GM18873 (cell line): ENCODE results near the gene TFPT.

Source experiments
- ATAC-seq: cut with Tn5 transposase; IDR thresholded peaks from one replicate; pipeline ENCODE4 v1.9.1; 2021; ENCODE audit warnings: mild to moderate bottlenecking, moderate library complexity, moderate number of reproducible peaks; ENCODE audit not compliant: unreplicated experiment, low FRiP score

TFPT gene

GRCh38 chr19:54115109-54116063 lies at the start of gene TFPT, which contains the start of gene PRPF31:
TFPT (minus strand) TSS chr19:54115657; CDS start chr19:54115269, 388 bp downstream.
PRPF31 (plus strand) TSS chr19:54115754; CDS start chr19:54118279, 2,525 bp downstream.
- ATAC-seq = peak; percentile 68

GRCh38 chr19:54165222-54165621 lies 49.8 kb upstream of the TFPT start:
- ATAC-seq = no peak

GRCh38 chr19:54164369-54165068 lies 49.1 kb upstream of the TFPT start:
- no peak for ATAC-seq

GRCh38 chr19:54162884-54163283 lies 47.4 kb upstream of the TFPT start:
- ATAC-seq = no peak

GRCh38 chr19:54162241-54162805 lies 46.9 kb upstream of the TFPT start:
- ATAC-seq = no peak

GRCh38 chr19:54160854-54161253 lies 45.4 kb upstream of the TFPT start:
- ATAC-seq = no peak

- no peak for ATAC-seq
Observed at GRCh38 chr19:54160182-54160811, 44.8 kb upstream of the TFPT start.

GRCh38 chr19:54159352-54160181 lies 44.1 kb upstream of the TFPT start, which contains the start of gene LENG1:
LENG1 (minus strand) TSS chr19:54159721; CDS start chr19:54159695, 26 bp downstream.
- ATAC-seq = peak; percentile 94

- ATAC-seq = peak; percentile 0
Observed at GRCh38 chr19:54158812-54159351, 43.4 kb upstream of the TFPT start.

GRCh38 chr19:54156953-54157352 lies 41.5 kb upstream of the TFPT start:
- ATAC-seq = no peak

- no peak for ATAC-seq
Observed at GRCh38 chr19:54156490-54156889, 41.0 kb upstream of the TFPT start.

- no peak for ATAC-seq
Observed at GRCh38 chr19:54155694-54156093, 40.2 kb upstream of the TFPT start.

GRCh38 chr19:54154603-54155345 lies 39.3 kb upstream of the TFPT start:
- ATAC-seq = no peak

GRCh38 chr19:54153731-54154326 lies 38.4 kb upstream of the TFPT start:
- ATAC-seq = no peak

GRCh38 chr19:54152878-54153524 lies 37.5 kb upstream of the TFPT start:
- ATAC-seq = no peak

- no peak for ATAC-seq
Observed at GRCh38 chr19:54152267-54152666, 36.8 kb upstream of the TFPT start.

GRCh38 chr19:54151362-54152035 lies 36.0 kb upstream of the TFPT start:
- no peak for ATAC-seq
